HG02938 (cell line): ENCODE data around the gene RIN2.
"Not testable (repeated sequence)": the region's sequence is repeated elsewhere in the genome, so short reads cannot be mapped to it uniquely, and the experiment has no call there.

Experiments
- ATAC-seq: cut with Tn5 transposase; IDR thresholded peaks from one replicate; pipeline ENCODE4 v1.9.1; 2021; ENCODE audit warnings: mild to moderate bottlenecking, moderate library complexity; ENCODE audit not compliant: unreplicated experiment

The RIN2 gene

GRCh38 chr20:19738951-19739350, 19.1 kb upstream of the RIN2 start:
- ATAC-seq: no peak

- no peak for ATAC-seq
These were observed 18.7 kb upstream of the RIN2 start for GRCh38 chr20:19739351-19739750.

- no peak for ATAC-seq
These were observed 17.5 kb upstream of the RIN2 start for GRCh38 chr20:19740512-19740911.

GRCh38 chr20:19741924-19742323, 16.1 kb upstream of the RIN2 start:
- ATAC-seq: no peak

- no peak for ATAC-seq
These were observed 15.0 kb upstream of the RIN2 start for GRCh38 chr20:19742974-19743639.

- no peak for ATAC-seq
These were observed 14.4 kb upstream of the RIN2 start for GRCh38 chr20:19743640-19743995.

- no peak for ATAC-seq
These were observed 13.0 kb upstream of the RIN2 start for GRCh38 chr20:19745106-19745505.

- no peak for ATAC-seq
These were observed 12.5 kb upstream of the RIN2 start for GRCh38 chr20:19745584-19745983.

GRCh38 chr20:19746396-19746795, 11.7 kb upstream of the RIN2 start:
- no peak for ATAC-seq

GRCh38 chr20:19747903-19748302, 10.2 kb upstream of the RIN2 start:
- no peak for ATAC-seq

- no peak for ATAC-seq
These were observed 9.4 kb upstream of the RIN2 start for GRCh38 chr20:19748681-19749080.

GRCh38 chr20:19749618-19750071, 8.4 kb upstream of the RIN2 start:
- no peak for ATAC-seq

GRCh38 chr20:19750101-19750606, 7.9 kb upstream of the RIN2 start:
- no peak for ATAC-seq

- ATAC-seq: no peak
These were observed 7.0 kb upstream of the RIN2 start for GRCh38 chr20:19750907-19751636.

GRCh38 chr20:19754201-19754600, 3.9 kb upstream of the RIN2 start:
- ATAC-seq: not testable (repeated sequence)

GRCh38 chr20:19756761-19757486, 1.1 kb upstream of the RIN2 start:
- no peak for ATAC-seq

- ATAC-seq: no peak
These were observed 448 bp upstream of the RIN2 start for GRCh38 chr20:19757487-19758132.

- ATAC-seq: no peak
These were observed 658 bp downstream of the RIN2 start for GRCh38 chr20:19758501-19759331.

- ATAC-seq: no peak
These were observed 2.3 kb downstream of the RIN2 start for GRCh38 chr20:19760371-19760721.

- no peak for ATAC-seq
These were observed 3.3 kb downstream of the RIN2 start for GRCh38 chr20:19761326-19761725.
